Measurements from ENCODE around the gene SYNDIG1.

SYNDIG1 gene

GRCh38 chr20:24448170-24448569 is 21.3 kb upstream of the SYNDIG1 start:
- DNase-seq (ENCODE audit: low spot score): no peak

GRCh38 chr20:24449026-24449720 is 20.3 kb upstream of the SYNDIG1 start:
- no peak for DNase-seq (ENCODE audit: low spot score)

GRCh38 chr20:24450177-24450576 is 19.3 kb upstream of the SYNDIG1 start:
- DNase-seq (ENCODE audit: low spot score): no peak

- no peak for DNase-seq (ENCODE audit: low spot score)
Observed at GRCh38 chr20:24450624-24451376, 18.6 kb upstream of the SYNDIG1 start.

GRCh38 chr20:24451428-24451827 is 18.0 kb upstream of the SYNDIG1 start:
- DNase-seq (ENCODE audit: low spot score): no peak

- no peak for DNase-seq (ENCODE audit: low spot score)
Observed at GRCh38 chr20:24452016-24452415, 17.4 kb upstream of the SYNDIG1 start.

GRCh38 chr20:24452498-24453127 is 16.8 kb upstream of the SYNDIG1 start:
- no peak for DNase-seq (ENCODE audit: low spot score)

- no peak for DNase-seq (ENCODE audit: low spot score)
Observed at GRCh38 chr20:24453869-24454268, 15.6 kb upstream of the SYNDIG1 start.

- DNase-seq (ENCODE audit: low spot score): no peak
Observed at GRCh38 chr20:24455081-24455480, 14.3 kb upstream of the SYNDIG1 start.

- DNase-seq (ENCODE audit: low spot score): no peak
Observed at GRCh38 chr20:24456398-24456781, 13.0 kb upstream of the SYNDIG1 start.

- no peak for DNase-seq (ENCODE audit: low spot score)
Observed at GRCh38 chr20:24458436-24458835, 11.0 kb upstream of the SYNDIG1 start.

- DNase-seq (ENCODE audit: low spot score): no peak
Observed at GRCh38 chr20:24459733-24460132, 9.7 kb upstream of the SYNDIG1 start.

GRCh38 chr20:24460712-24461111 is 8.7 kb upstream of the SYNDIG1 start:
- no peak for DNase-seq (ENCODE audit: low spot score)

GRCh38 chr20:24461848-24462247 is 7.6 kb upstream of the SYNDIG1 start:
- no peak for DNase-seq (ENCODE audit: low spot score)

- no peak for DNase-seq (ENCODE audit: low spot score)
Observed at GRCh38 chr20:24462460-24463010, 6.9 kb upstream of the SYNDIG1 start.

- no peak for DNase-seq (ENCODE audit: low spot score)
Observed at GRCh38 chr20:24465159-24465558, 4.3 kb upstream of the SYNDIG1 start.

GRCh38 chr20:24465730-24466129 is 3.7 kb upstream of the SYNDIG1 start:
- peak; percentile 23 for DNase-seq (ENCODE audit: low spot score)

GRCh38 chr20:24468401-24469115 is 871 bp upstream of the SYNDIG1 start:
- no peak for DNase-seq (ENCODE audit: low spot score)

GRCh38 chr20:24469894-24470745 is 691 bp downstream of the SYNDIG1 start:
- peak; percentile 23 for DNase-seq (ENCODE audit: low spot score)

GRCh38 chr20:24470746-24471582 is 1.5 kb downstream of the SYNDIG1 start:
- no peak for DNase-seq (ENCODE audit: low spot score)

Data from GM03348 (cell line).